ENCODE results near the gene ATF1.

Gene ATF1

GRCh38 chr12:50771409-50771808 lies 7.5 kb downstream of the ATF1 start:
- peaks cover 15% of the 10 kb centered on the region for H3K36me3 ChIP-seq (ENCODE audit: insufficient read depth, insufficient read length, low read length)
- no peak overlapping the region for H3K9ac ChIP-seq (ENCODE audit: insufficient read length, low read depth)
- no peaks in the 10 kb centered on the region for H3K27me3 ChIP-seq (ENCODE audit: insufficient read depth, insufficient read length)
- H3K9me3 ChIP-seq (ENCODE audit: insufficient read depth, low read length) = no peaks in the 10 kb centered on the region
- no peak overlapping the region for H3K4me3 ChIP-seq (ENCODE audit: insufficient read length, low read depth)
- no peak for DNase-seq (ENCODE audit: low read depth, low spot score)
- no peak for TF ChIP-seq YY1 (IDR thresholded peaks at IDR 0.05; ENCODE audit: insufficient read depth, insufficient read length)
- no peak for TF ChIP-seq ZNF274 (IDR thresholded peaks at IDR 0.05; ENCODE audit: low read depth, low read length)
- no peak for TF ChIP-seq SUZ12 (IDR thresholded peaks at IDR 0.05; ENCODE audit: extremely low read depth, insufficient read depth, insufficient read length)
- no peaks in the 10 kb centered on the region for H3K4me1 ChIP-seq (ENCODE audit: insufficient read depth, insufficient read length)

GRCh38 chr12:50772470-50772869 lies 8.6 kb downstream of the ATF1 start:
- Histone ChIP-seq H3K36me3 (ENCODE audit: insufficient read depth, insufficient read length, low read length) (peaks cover 15% of the 10 kb centered on the region), H3K9me3 (ENCODE audit: insufficient read depth, low read length) (no peaks in the 10 kb centered on the region), H3K4me1 (ENCODE audit: insufficient read depth, insufficient read length) (no peaks in the 10 kb centered on the region), H3K9ac (ENCODE audit: insufficient read length, low read depth) (no peak overlapping the region), H3K4me3 (ENCODE audit: insufficient read length, low read depth) (no peak overlapping the region), H3K27me3 (ENCODE audit: insufficient read depth, insufficient read length) (no peaks in the 10 kb centered on the region)
- DNase-seq (ENCODE audit: low read depth, low spot score) = no peak
- TF ChIP-seq SUZ12 (IDR thresholded peaks at IDR 0.05; ENCODE audit: extremely low read depth, insufficient read depth, insufficient read length) (no peak), ZNF274 (IDR thresholded peaks at IDR 0.05; ENCODE audit: low read depth, low read length) (no peak), YY1 (IDR thresholded peaks at IDR 0.05; ENCODE audit: insufficient read depth, insufficient read length) (no peak)

GRCh38 chr12:50772877-50773276 lies 9.0 kb downstream of the ATF1 start:
- no peak for TF ChIP-seq ZNF274 (IDR thresholded peaks at IDR 0.05; ENCODE audit: low read depth, low read length)
- no peak for TF ChIP-seq SUZ12 (IDR thresholded peaks at IDR 0.05; ENCODE audit: extremely low read depth, insufficient read depth, insufficient read length)
- TF ChIP-seq YY1 (IDR thresholded peaks at IDR 0.05; ENCODE audit: insufficient read depth, insufficient read length) = no peak
- Histone ChIP-seq H3K9ac (ENCODE audit: insufficient read length, low read depth) (no peak overlapping the region), H3K4me1 (ENCODE audit: insufficient read depth, insufficient read length) (no peaks in the 10 kb centered on the region), H3K27me3 (ENCODE audit: insufficient read depth, insufficient read length) (no peaks in the 10 kb centered on the region), H3K9me3 (ENCODE audit: insufficient read depth, low read length) (no peaks in the 10 kb centered on the region), H3K36me3 (ENCODE audit: insufficient read depth, insufficient read length, low read length) (peaks cover 15% of the 10 kb centered on the region), H3K4me3 (ENCODE audit: insufficient read length, low read depth) (no peak overlapping the region)
- no peak for DNase-seq (ENCODE audit: low read depth, low spot score)

GRCh38 chr12:50775251-50775650 lies 11.3 kb downstream of the ATF1 start:
- Histone ChIP-seq H3K27me3 (ENCODE audit: insufficient read depth, insufficient read length) (no peaks in the 10 kb centered on the region), H3K4me3 (ENCODE audit: insufficient read length, low read depth) (no peak overlapping the region), H3K36me3 (ENCODE audit: insufficient read depth, insufficient read length, low read length) (peaks cover 14% of the 10 kb centered on the region), H3K9me3 (ENCODE audit: insufficient read depth, low read length) (no peaks in the 10 kb centered on the region), H3K4me1 (ENCODE audit: insufficient read depth, insufficient read length) (no peaks in the 10 kb centered on the region), H3K9ac (ENCODE audit: insufficient read length, low read depth) (no peak overlapping the region)
- no peak for DNase-seq (ENCODE audit: low read depth, low spot score)
- TF ChIP-seq YY1 (IDR thresholded peaks at IDR 0.05; ENCODE audit: insufficient read depth, insufficient read length) = no peak
- TF ChIP-seq SUZ12 (IDR thresholded peaks at IDR 0.05; ENCODE audit: extremely low read depth, insufficient read depth, insufficient read length) = no peak
- no peak for TF ChIP-seq ZNF274 (IDR thresholded peaks at IDR 0.05; ENCODE audit: low read depth, low read length)

GRCh38 chr12:50776749-50777728 lies 13.1 kb downstream of the ATF1 start:
- H3K4me1 ChIP-seq (ENCODE audit: insufficient read depth, insufficient read length) = no peaks in the 10 kb centered on the region
- H3K27me3 ChIP-seq (ENCODE audit: insufficient read depth, insufficient read length) = no peaks in the 10 kb centered on the region
- no peaks in the 10 kb centered on the region for H3K9me3 ChIP-seq (ENCODE audit: insufficient read depth, low read length)
- H3K4me3 ChIP-seq (ENCODE audit: insufficient read length, low read depth) = no peak overlapping the region
- no peak for DNase-seq (ENCODE audit: low read depth, low spot score)
- TF ChIP-seq SUZ12 (IDR thresholded peaks at IDR 0.05; ENCODE audit: extremely low read depth, insufficient read depth, insufficient read length) (no peak), ZNF274 (IDR thresholded peaks at IDR 0.05; ENCODE audit: low read depth, low read length) (no peak), YY1 (IDR thresholded peaks at IDR 0.05; ENCODE audit: insufficient read depth, insufficient read length) (no peak)
- peaks cover 12% of the 10 kb centered on the region for H3K36me3 ChIP-seq (ENCODE audit: insufficient read depth, insufficient read length, low read length)
- no peak overlapping the region for H3K9ac ChIP-seq (ENCODE audit: insufficient read length, low read depth)

DNA sequence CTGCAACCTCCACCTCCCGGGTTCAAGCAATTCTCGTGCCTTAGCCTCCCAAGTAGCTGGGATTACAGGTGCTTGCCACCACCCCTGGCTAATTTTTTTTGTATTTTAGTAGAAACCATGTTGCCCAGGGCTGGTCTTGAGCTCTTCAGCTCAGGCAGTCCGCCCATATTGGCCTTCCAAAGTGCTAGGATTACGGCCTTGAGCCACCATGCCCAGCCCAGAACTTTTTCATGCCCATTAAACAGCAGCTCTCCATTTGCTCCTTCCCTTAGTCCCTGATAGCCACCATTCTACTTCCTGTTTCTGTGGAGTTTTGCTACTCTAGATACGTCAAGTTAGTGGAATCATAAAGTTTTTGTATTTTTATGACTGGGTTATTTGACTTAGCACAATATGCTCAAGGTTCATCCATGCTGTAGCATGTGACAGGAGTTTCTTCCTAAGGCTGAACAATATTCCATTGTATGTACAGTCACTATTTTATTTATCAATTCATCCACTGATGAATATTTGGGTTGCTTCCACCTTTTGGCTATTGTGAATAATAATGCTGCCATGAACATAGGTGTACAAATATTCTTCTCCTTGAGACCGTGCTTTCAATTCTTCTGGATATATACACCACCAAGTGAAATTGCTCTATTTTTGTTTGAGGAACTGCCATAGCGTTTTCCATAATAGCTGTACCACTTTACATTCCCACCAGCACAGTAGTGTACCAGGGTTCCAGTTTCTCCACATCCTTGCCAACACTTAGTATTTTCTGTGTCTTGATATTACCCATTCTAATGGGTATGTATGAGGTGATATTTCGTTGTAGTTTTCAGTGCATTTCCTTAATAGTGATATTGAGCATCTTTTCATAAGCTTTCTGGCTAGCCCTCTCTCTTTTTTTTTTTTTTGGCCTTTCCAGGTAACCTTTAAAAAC lies 15.0 kb downstream of the ATF1 start:
- no peak overlapping the region for H3K9ac ChIP-seq (ENCODE audit: insufficient read length, low read depth)
- H3K4me3 ChIP-seq (ENCODE audit: insufficient read length, low read depth) = no peak overlapping the region
- TF ChIP-seq YY1 (IDR thresholded peaks at IDR 0.05; ENCODE audit: insufficient read depth, insufficient read length) (no peak), SUZ12 (IDR thresholded peaks at IDR 0.05; ENCODE audit: extremely low read depth, insufficient read depth, insufficient read length) (no peak), ZNF274 (IDR thresholded peaks at IDR 0.05; ENCODE audit: low read depth, low read length) (no peak)
- no peaks in the 10 kb centered on the region for H3K9me3 ChIP-seq (ENCODE audit: insufficient read depth, low read length)
- no peak for DNase-seq (ENCODE audit: low read depth, low spot score)
- H3K27me3 ChIP-seq (ENCODE audit: insufficient read depth, insufficient read length) = no peaks in the 10 kb centered on the region
- peaks cover 7% of the 10 kb centered on the region for H3K36me3 ChIP-seq (ENCODE audit: insufficient read depth, insufficient read length, low read length)
- H3K4me1 ChIP-seq (ENCODE audit: insufficient read depth, insufficient read length) = no peaks in the 10 kb centered on the region
